ENCODE results near the gene MKKS.

Gene MKKS

GRCh38 chr20:10433623-10434466 lies at the start of gene MKKS:
Gene MKKS (minus strand): TSS chr20:10434222. CDS start chr20:10413514, 20,708 bp downstream.
- peak; percentile 37 for TF ChIP-seq CTCF (IDR thresholded peaks at IDR 0.05; ENCODE audit: borderline replicate concordance, extremely low read depth, low read length, poor library complexity, severe bottlenecking)
- no peak for TF ChIP-seq EZH2 (IDR thresholded peaks at IDR 0.05; ENCODE audit: borderline replicate concordance, low read depth, low read length, severe bottlenecking)
- H3K79me2 ChIP-seq (ENCODE audit: insufficient read depth, low read length): peaks cover 88% of the 10 kb centered on the region
- H3K4me1 ChIP-seq (ENCODE audit: insufficient read depth, low read length): peaks cover 58% of the 10 kb centered on the region
- ATAC-seq (ENCODE audit: insufficient read depth, low read depth) (peak; percentile 69), DNase-seq (peak; percentile 93)
- peak within 1 kb of the TSS; percentile 70 to 87 for H3K4me3 ChIP-seq (ENCODE audit: low read depth in 1 of 2, low read length in 2 of 2)
- peak within 1 kb of the TSS; percentile 96 for H3K27ac ChIP-seq (ENCODE audit: low read length)
- peak within 1 kb of the TSS; percentile 94 for H3K9ac ChIP-seq (ENCODE audit: low read depth, low read length)
- no peaks in the 10 kb centered on the region for H3K9me3 ChIP-seq (ENCODE audit: insufficient read depth, low read length, severe bottlenecking)
- H3K27me3 ChIP-seq (ENCODE audit: insufficient read depth, low read length, poor library complexity): no peaks in the 10 kb centered on the region
- peak within 1 kb of the TSS; percentile 77 for H3K4me2 ChIP-seq (ENCODE audit: insufficient read depth, low read length)
- no peaks in the 10 kb centered on the region; the same call in 1 of the 2 replicates for H3K36me3 ChIP-seq (ENCODE audit: insufficient read depth, low read length)
- peaks cover 7% of the 10 kb centered on the region for H4K20me1 ChIP-seq (ENCODE audit: insufficient read depth, low read length)
- peak within 1 kb of the TSS; percentile 98 for H2AFZ ChIP-seq (ENCODE audit: low read depth, low read length)

DNA sequence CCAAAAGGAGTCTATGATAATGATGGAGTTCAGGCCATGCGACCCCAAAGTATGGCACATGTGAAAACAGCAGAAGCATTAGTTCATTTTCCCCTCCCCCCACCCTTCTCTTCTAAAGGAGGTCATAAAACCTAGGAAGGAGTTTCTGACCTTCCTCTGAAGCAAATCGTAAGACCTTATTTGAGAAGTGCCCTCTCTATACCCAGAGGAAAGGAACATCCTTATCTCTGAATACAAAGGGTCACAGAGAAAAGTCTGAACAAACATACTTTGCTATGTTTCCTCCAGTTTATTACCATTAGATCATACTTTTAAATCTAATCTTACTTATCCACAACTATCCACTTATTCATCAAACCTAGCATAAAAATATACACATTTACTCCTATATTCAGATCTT lies 49.7 kb upstream of the MKKS start:
- Histone ChIP-seq H3K36me3 (ENCODE audit: insufficient read depth, low read length) (no peaks in the 10 kb centered on the region), H3K27me3 (ENCODE audit: insufficient read depth, low read length, poor library complexity) (no peaks in the 10 kb centered on the region), H3K79me2 (ENCODE audit: insufficient read depth, low read length) (peaks cover 51% of the 10 kb centered on the region), H3K27ac (ENCODE audit: low read length) (no peak overlapping the region), H3K9me3 (ENCODE audit: insufficient read depth, low read length, severe bottlenecking) (no peaks in the 10 kb centered on the region), H3K9ac (ENCODE audit: low read depth, low read length) (no peak overlapping the region), H3K4me1 (ENCODE audit: insufficient read depth, low read length) (no peaks in the 10 kb centered on the region), H2AFZ (ENCODE audit: low read depth, low read length) (no peak overlapping the region), H4K20me1 (ENCODE audit: insufficient read depth, low read length) (peaks cover 4% of the 10 kb centered on the region; the same call in 1 of the 2 replicates), H3K4me2 (ENCODE audit: insufficient read depth, low read length) (no peak overlapping the region), H3K4me3 (ENCODE audit: low read depth in 1 of 2, low read length in 2 of 2) (no peak overlapping the region)
- no peak for ATAC-seq (ENCODE audit: insufficient read depth, low read depth)
- DNase-seq: no peak
- TF ChIP-seq EZH2 (IDR thresholded peaks at IDR 0.05; ENCODE audit: borderline replicate concordance, low read depth, low read length, severe bottlenecking): no peak
- no peak for TF ChIP-seq CTCF (IDR thresholded peaks at IDR 0.05; ENCODE audit: borderline replicate concordance, extremely low read depth, low read length, poor library complexity, severe bottlenecking)

GRCh38 chr20:10481676-10482075 lies 47.7 kb upstream of the MKKS start:
- Histone ChIP-seq H3K4me3 (ENCODE audit: low read depth in 1 of 2, low read length in 2 of 2) (no peak overlapping the region), H3K27me3 (ENCODE audit: insufficient read depth, low read length, poor library complexity) (no peaks in the 10 kb centered on the region), H2AFZ (ENCODE audit: low read depth, low read length) (no peak overlapping the region), H3K9me3 (ENCODE audit: insufficient read depth, low read length, severe bottlenecking) (no peaks in the 10 kb centered on the region), H3K4me2 (ENCODE audit: insufficient read depth, low read length) (no peak overlapping the region), H3K27ac (ENCODE audit: low read length) (no peak overlapping the region), H3K36me3 (ENCODE audit: insufficient read depth, low read length) (no peaks in the 10 kb centered on the region), H4K20me1 (ENCODE audit: insufficient read depth, low read length) (peaks cover 5% of the 10 kb centered on the region; the same call in 1 of the 2 replicates), H3K79me2 (ENCODE audit: insufficient read depth, low read length) (peaks cover 51% of the 10 kb centered on the region), H3K9ac (ENCODE audit: low read depth, low read length) (no peak overlapping the region), H3K4me1 (ENCODE audit: insufficient read depth, low read length) (no peaks in the 10 kb centered on the region)
- TF ChIP-seq EZH2 (IDR thresholded peaks at IDR 0.05; ENCODE audit: borderline replicate concordance, low read depth, low read length, severe bottlenecking) (no peak), CTCF (IDR thresholded peaks at IDR 0.05; ENCODE audit: borderline replicate concordance, extremely low read depth, low read length, poor library complexity, severe bottlenecking) (no peak)
- no peak for ATAC-seq (ENCODE audit: insufficient read depth, low read depth)
- no peak for DNase-seq
